ENCODE data around the gene JPT1.

- no peak for TF ChIP-seq CTCF (IDR thresholded peaks at IDR 0.05; ENCODE audit: insufficient read depth, low read length)
- TF ChIP-seq REST (IDR thresholded peaks at IDR 0.05; ENCODE audit: insufficient replicate concordance, low read depth) = no peak
Measured at GRCh38 chr17:75153780-75154194, 525 bp downstream of the JPT1 start.
